ENCODE results near the gene TMEM253.

DNA sequence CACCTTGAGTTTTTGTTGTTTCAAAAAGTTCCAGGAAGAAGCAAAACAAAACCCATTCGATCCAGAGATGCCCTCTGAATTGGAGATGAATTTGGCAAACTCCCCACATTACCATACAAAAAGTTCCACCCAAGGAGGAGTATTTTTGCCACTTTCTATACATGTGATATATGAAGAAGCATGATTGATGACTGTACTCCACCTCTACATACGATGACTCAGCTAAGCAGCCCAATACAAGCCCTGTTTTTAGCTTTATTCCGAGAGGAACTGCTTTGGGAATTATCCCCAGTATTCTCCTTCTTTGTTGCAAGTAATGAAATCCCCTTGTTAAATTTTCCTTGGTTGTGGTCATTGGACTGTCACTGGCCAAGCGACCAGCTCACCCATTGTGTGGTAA, 11.4 kb downstream of the TMEM253 start:
- TF ChIP-seq, protein P1, sequence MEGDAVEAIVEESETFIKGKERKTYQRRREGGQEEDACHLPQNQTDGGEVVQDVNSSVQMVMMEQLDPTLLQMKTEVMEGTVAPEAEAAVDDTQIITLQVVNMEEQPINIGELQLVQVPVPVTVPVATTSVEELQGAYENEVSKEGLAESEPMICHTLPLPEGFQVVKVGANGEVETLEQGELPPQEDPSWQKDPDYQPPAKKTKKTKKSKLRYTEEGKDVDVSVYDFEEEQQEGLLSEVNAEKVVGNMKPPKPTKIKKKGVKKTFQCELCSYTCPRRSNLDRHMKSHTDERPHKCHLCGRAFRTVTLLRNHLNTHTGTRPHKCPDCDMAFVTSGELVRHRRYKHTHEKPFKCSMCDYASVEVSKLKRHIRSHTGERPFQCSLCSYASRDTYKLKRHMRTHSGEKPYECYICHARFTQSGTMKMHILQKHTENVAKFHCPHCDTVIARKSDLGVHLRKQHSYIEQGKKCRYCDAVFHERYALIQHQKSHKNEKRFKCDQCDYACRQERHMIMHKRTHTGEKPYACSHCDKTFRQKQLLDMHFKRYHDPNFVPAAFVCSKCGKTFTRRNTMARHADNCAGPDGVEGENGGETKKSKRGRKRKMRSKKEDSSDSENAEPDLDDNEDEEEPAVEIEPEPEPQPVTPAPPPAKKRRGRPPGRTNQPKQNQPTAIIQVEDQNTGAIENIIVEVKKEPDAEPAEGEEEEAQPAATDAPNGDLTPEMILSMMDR (conservative IDR thresholded peaks at IDR 0.05 in 1 of 2, IDR thresholded peaks at IDR 0.05 in 1 of 2; ENCODE audit: low read depth in 1 of 2, low read length in 2 of 2): no peak
- TF ChIP-seq EZH2 (IDR thresholded peaks at IDR 0.05; ENCODE audit: low read length, missing control alignments): no peak
